HG03565 (cell line): Measurements from ENCODE around the gene PTCD3.
A peak's percentile ranks its signal among the peaks of the same experiment; 100 is the strongest.

Experiments
- ATAC-seq: cut with Tn5 transposase; IDR thresholded peaks from one replicate; pipeline ENCODE4 v1.9.1; 2021; ENCODE audit warnings: mild to moderate bottlenecking, moderate library complexity; ENCODE audit not compliant: unreplicated experiment

PTCD3 gene

GRCh38 chr2:86079981-86080911 is 25.8 kb upstream of the PTCD3 start:
- peak; percentile 63 for ATAC-seq

DNA sequence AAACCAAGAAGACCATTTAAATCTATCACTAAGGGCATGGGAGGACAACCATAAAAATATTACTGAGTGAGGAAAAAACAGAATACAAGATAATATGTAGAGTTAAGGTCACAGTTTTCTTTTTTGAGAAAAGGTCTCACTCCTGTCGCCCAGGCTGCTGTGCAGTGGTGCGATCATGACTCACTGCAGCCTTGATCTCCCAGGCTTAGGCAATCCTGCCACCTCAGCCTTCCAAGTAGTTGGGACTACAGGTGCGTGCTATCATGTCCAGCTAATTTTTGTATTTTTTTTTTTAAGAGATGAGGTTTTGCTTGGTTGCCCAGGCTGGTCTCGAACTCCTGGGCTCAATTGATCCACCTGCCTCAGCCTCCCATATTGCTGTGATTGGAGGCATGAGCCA is 24.3 kb upstream of the PTCD3 start:
- ATAC-seq = no peak

DNA sequence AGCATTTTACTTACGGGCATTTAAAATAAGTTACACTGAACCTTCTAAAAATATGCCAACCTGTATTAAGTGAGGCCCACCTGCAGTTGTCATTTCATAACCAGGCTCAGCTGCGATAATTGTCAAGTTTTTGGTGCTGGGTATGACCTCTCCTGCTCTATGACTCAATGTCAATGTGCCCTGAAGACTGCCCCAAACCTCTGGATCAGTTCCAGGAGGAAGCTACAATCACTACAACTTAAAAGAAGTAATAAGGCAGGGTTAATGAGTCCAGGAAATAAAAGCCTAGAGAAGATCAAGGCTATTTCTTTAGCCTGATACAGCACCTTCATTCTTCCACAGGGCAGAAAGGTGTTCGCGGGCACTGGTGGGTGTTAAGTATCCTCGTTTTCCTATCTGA is 23.3 kb upstream of the PTCD3 start:
- ATAC-seq = no peak

DNA sequence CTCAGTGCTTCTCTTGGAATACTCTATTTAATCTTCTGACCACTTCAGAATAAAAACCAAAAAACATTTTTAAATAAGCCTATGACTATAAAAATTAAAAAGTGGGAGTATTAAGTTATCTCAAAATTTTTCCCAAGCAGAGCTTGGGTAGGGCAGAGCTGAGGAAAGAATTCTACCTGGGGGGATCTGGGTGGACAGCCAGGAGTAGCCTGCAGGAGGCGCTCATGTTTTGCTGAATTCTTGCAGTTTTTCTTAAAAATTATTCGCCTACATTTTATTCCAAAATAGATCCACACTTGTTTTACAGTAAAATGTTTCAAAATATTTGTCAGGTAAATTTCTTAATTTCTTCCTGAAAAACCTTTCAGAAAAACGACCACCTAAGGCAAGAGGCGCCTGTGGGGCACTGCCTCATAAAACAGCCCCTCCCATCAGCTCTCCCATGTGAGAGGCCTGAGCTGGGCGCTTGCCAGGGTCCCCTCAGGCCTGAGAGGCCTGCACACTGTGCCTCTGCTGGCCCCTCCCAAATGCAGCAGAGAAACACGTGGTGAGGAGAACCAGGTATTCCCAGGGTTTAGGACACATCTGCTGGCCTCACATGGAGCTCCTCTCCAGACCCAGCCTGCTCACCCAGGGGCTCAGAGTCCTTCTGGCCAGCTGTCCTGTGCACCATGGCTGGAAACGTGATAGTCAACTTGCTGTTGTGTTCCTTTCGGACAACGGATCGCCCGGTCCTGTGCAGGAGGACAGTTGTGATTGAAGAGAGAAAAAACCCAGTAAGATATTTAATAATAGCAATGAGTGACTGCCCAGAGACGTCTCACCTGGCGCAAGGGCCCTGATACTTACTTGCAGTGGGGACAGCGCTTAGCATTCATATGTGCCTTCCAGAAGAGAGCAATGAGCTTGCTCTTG is 17.8 kb upstream of the PTCD3 start:
- no peak for ATAC-seq

DNA sequence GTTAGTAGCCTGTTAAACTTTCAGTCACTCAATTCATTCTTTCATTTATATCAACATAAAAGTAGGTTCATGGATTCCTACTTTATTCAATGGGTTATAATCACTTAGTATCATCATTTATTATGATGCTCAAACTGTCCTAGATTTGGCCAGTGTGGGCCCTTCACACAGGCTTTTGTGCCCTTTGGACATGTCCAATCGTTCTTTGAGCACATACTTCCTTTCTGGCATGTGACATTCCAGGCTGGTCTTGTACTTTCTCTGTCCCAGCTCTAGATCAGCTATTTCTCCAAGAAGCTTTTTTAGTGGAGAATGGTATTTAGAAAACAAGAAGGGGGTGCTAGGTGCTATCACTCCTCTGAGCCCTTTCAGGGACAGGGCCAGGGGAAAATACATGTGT is 11.8 kb upstream of the PTCD3 start:
- no peak for ATAC-seq

GRCh38 chr2:86097114-86097896 is 8.7 kb upstream of the PTCD3 start:
- ATAC-seq = no peak

DNA sequence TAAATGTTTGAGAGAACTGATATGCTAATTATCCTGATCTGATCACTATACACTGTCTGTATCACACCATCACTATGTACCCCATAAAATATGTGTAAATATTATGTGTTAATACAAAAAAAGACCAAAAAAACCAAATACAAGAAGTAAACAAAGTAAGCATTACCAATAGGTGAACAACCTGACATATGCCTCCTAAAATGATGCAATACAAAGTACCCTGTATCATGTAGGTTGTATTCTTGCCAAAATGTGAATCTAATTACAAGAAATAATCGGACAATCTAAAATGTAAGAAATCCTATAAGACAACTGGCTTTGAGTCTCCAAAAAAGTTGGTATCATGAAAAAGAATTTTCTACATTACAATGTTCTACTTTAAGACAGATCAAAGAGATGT is 8.1 kb upstream of the PTCD3 start:
- ATAC-seq = no peak

DNA sequence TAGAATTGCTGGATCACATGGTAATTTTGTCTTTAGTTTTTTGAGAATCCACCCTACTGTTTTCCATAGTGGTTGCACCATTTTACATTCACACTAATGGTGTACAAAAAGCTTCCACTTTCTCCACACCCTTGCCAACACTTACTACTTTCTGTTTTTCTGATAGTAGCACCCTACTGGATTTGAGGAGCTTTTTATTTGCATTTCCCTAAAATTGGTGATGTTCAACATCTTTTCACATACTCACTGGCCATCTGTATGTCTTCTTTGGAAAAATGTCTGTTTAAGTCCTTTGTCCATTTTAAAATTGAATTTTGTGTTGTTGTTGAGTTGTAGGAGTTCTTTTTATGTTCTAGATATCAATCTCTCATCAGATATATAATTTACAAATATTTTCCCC is 3.9 kb upstream of the PTCD3 start:
- ATAC-seq = no peak

DNA sequence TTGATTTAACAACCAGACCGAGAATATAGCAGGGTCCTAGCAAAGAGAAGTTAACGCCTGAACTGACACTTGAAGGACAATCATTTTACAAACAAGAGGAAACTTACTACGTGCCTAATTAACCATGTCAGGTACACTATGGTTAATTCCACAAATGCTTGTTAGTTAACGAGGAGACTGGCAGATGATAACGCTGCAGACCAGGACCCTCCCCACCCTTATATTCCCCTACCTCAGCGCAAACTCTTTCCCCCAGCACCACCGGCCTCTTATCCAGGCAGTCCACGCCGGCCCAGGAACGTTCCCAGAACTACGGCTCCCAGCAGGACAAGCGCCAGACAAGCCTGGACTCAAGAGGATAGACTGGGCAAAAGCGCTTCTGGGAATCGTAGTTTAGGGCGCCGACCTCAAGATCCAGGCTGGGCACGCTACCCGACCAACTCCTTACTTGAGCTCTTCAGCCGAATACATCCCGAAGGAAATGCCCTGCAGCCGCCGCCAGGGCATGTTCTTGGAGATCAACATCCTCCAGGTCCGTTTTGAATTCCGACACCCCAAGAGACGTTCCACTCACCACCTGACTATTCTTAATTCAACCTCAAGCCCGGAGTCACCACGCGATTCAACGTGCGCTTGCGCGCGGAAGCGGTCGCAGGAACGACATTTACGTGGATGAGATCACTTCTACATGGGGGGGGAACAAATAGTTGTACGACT is 625 bp upstream of the PTCD3 start, which contains the start of gene POLR1A:
Gene POLR1A (minus strand): TSS at position 635 of the 717 bp plus-strand sequence. CDS start 110 bp downstream, at position 525.
- ATAC-seq = peak; percentile 41

- ATAC-seq = no peak
These were observed 996 bp downstream of the PTCD3 start for GRCh38 chr2:86107031-86107430.

DNA sequence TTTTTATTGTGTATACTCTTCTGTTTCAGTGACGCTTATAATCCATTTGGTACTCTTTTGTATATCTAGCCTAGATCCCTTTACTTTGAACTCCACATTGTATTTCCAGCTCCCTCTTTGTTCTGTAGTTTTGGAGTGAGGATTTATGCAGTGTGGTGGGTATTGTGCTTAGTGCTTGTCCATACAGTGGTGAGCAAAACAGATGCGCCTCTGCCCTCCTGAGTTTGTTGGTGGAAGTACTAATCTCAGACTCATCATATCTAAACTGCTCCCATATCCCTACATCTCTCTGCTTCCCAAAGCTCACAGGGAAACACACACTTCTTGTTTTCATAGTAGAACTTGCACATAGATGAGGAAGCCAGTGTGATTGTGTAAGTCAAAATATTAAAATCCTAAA is 12.1 kb downstream of the PTCD3 start:
- no peak for ATAC-seq

DNA sequence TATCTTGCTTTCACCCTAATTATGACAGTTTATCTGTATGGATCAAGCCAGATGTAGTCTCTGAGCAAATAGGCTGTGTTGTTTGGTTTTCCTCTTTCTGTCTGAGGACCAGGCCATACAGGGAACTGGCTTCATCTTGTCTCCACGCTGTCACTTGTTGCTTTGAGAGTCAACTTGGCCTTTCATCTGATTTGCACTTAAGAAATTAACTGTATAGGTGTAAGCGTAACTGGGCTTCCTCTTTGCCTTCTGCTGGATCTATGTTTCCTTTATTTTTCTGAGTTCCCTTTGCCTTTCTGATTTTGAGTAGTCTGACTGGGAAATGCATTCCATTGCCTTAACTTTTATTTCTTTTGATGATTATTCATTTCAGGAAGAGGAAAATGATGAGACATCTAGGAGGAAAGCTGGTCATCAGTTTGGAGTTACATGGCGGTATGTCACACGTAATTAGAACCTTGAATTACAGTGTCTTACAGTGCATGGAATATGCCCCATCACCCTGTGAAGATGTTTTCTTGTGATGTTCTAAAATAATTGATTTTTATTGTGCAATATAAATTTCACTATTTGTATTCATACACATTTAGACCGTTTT is 17.4 kb downstream of the PTCD3 start:
- no peak for ATAC-seq

- no peak for ATAC-seq
These were observed 18.6 kb downstream of the PTCD3 start for GRCh38 chr2:86124683-86125082.

GRCh38 chr2:86134709-86135108 is 28.7 kb downstream of the PTCD3 start:
- ATAC-seq = no peak

GRCh38 chr2:86135653-86136052 is 29.6 kb downstream of the PTCD3 start:
- ATAC-seq = no peak

GRCh38 chr2:86136141-86136540 is 30.1 kb downstream of the PTCD3 start:
- no peak for ATAC-seq

DNA sequence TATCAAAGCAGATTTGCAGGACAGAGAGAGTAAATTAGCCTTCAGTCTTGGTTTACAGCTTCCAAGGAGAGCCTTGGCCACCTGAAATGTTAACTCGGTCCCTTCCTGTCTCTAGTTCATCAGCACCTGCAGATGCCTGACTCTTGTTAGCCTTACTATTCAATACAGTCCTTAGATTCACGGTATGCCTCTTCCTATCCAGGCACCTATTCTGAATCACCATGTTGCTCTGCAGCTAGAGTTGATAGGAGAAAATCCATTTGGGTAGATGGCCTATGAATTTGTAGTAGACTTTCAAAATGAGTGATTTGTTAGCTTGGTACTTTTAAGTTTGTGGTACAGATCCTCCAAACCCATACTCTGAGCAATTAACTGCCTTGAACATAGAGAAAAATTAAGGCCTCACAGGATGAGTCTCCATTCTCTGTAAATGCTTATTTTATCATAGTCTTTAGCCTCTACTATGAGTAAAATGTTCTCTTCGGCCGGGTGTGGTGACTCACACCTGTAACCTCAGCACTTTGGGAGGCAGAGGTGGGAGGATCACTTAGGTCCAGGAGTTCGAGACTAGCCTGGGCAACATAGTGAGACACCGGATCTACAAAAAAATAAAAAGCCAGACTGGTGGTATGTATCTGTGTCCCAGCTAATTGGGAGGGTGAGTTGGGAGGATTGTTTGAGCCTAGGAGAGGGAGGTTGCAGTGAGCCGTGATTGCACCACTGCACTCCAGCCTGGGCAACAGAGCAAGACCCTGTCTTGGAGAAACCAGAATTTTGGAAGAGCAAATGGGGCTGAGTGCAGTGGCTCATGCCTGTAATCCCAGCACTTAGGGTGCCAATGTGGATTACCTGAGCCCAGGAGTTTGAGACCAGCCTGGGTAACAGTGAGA is 32.9 kb downstream of the PTCD3 start:
- no peak for ATAC-seq

DNA sequence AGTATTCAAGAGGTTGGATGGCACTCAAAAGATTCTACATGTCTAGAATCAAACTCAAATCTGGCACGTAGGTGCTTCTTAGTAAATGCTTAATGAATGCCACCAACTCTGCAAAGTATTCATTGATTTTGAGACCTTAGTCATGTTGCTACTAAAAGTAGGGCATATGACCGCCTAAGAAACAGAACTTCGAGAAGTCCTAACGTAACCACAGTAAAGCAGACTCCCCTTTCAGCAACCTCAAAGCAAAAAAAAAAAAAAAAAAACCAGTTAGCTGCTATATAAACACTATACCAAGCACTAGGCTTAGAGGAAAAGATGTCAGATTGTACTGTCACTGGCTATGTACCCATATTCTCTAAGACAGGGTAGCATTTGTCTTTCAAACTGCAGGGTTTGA is 33.9 kb downstream of the PTCD3 start:
- no peak for ATAC-seq

- no peak for ATAC-seq
These were observed 34.9 kb downstream of the PTCD3 start for GRCh38 chr2:86140969-86141392.
